Upper lobe of right lung (tissue), 1 donor: ENCODE results near the gene TSPAN5. TPM values are rescaled to one million over a fixed set of nuclear protein-coding genes. Genes with fewer than 3 reads are reported as not detected.

ENCODE experiments used
- ATAC-seq: fragments of 200-7000 bp; cut with Tn5 transposase; one replicate; pipeline ENCODE4 v1.9.1; 2020; ENCODE audit warnings: mild to moderate bottlenecking, moderate library complexity
- DNase-seq: peaks from one replicate; pipeline ENCODE4 v3.0.0-alpha.2; 2020
- H3K27ac ChIP-seq: fragments of 200-600 bp; one replicate; pipeline ENCODE4 v1.8.0; 2022
- H3K27me3 ChIP-seq: fragments of 200-600 bp; one replicate; pipeline ENCODE4 v1.8.0; 2022; ENCODE audit warnings: mild to moderate bottlenecking
- H3K36me3 ChIP-seq: fragments of 200-600 bp; one replicate; pipeline ENCODE4 v1.8.0; 2022
- H3K4me1 ChIP-seq: fragments of 200-600 bp; one replicate; pipeline ENCODE4 v1.8.0; 2022
- H3K4me3 ChIP-seq: fragments of 200-600 bp; one replicate; pipeline ENCODE4 v1.8.0; 2022; ENCODE audit warnings: mild to moderate bottlenecking
- H3K9me3 ChIP-seq: fragments of 200-600 bp; one replicate; pipeline ENCODE4 v1.8.0; 2022
- CTCF ChIP-seq: fragments of 200-600 bp; IDR thresholded peaks from one replicate; pipeline ENCODE4 v1.8.0; 2022; ENCODE audit warnings: antibody characterized with exemption
- intact Hi-C: fragments of 100-400 bp; cut with DNase I; formaldehyde crosslinking; loops from one replicate; pipeline ENCODE4 v1.11.0; 2022
- total RNA-seq: library from RNA; stranded (reverse); fragmentation: NEBNext Ultra II Directional; extraction: Animal tissue kit (Norgen Biotek cat#: 25700); gene quantifications from one replicate; pipeline ENCODE4 v1.2.1, GENCODE V29; 2021
- donor health status: DM: no; HTN: yes; CAD: no; lungs with severe emphysema.

The TSPAN5 gene
- total RNA-seq, 1 donor from 2014 or later: 6.9 TPM

- intact Hi-C loops: no loop called here
- no peak overlapping the region for H3K27ac ChIP-seq
- TF ChIP-seq CTCF: no peak
- no peaks in the 10 kb centered on the region for H3K27me3 ChIP-seq
- DNase-seq (no peak), ATAC-seq (no peak)
- no peaks in the 10 kb centered on the region for H3K36me3 ChIP-seq
- H3K9me3 ChIP-seq: no peaks in the 10 kb centered on the region
- H3K4me1 ChIP-seq: no peaks in the 10 kb centered on the region
- no peak overlapping the region for H3K4me3 ChIP-seq
These were observed 155.8 kb downstream of the TSPAN5 start for GRCh38 chr4:98502624-98503023.

- H3K36me3 ChIP-seq: no peaks in the 10 kb centered on the region
- ATAC-seq: no peak
- H3K9me3 ChIP-seq: no peaks in the 10 kb centered on the region
- no peaks in the 10 kb centered on the region for H3K27me3 ChIP-seq
- intact Hi-C loops: no loop called here
- no peak for TF ChIP-seq CTCF
- no peak overlapping the region for H3K27ac ChIP-seq
- DNase-seq: no peak
- H3K4me3 ChIP-seq: no peak overlapping the region
- H3K4me1 ChIP-seq: no peaks in the 10 kb centered on the region
These were observed 156.4 kb downstream of the TSPAN5 start for GRCh38 chr4:98502031-98502430.

- DNase-seq: no peak
- Histone ChIP-seq H3K27me3 (no peaks in the 10 kb centered on the region), H3K9me3 (no peaks in the 10 kb centered on the region), H3K4me1 (no peaks in the 10 kb centered on the region), H3K27ac (no peak overlapping the region), H3K36me3 (no peaks in the 10 kb centered on the region), H3K4me3 (no peak overlapping the region)
- intact Hi-C loops: no loop called here
- no peak for ATAC-seq
- TF ChIP-seq CTCF: no peak
These were observed 157.0 kb downstream of the TSPAN5 start for GRCh38 chr4:98501383-98501782.

DNA sequence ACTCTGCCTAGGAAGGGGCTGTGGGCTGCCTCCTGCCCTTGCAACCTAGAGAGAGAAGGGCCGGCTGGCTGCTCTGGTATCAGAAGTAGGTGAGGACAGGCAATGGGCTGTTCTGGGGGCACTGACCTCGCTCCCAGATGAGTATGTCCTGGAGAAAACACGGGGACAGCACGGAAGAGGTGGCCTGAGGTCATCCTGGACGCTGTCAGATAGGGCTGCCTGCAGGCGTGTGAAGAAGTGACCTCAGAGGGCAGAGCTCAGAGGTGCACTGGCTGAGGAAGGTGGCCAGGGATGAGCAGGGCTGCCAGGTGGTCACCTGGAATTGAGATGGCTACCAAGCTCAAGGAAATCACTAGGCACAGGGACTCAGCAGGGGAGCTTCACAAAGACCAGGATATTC, 159.6 kb downstream of the TSPAN5 start:
- Histone ChIP-seq H3K36me3 (no peaks in the 10 kb centered on the region), H3K27me3 (no peaks in the 10 kb centered on the region), H3K27ac (no peak overlapping the region), H3K4me1 (no peaks in the 10 kb centered on the region), H3K9me3 (no peaks in the 10 kb centered on the region), H3K4me3 (no peak overlapping the region)
- ATAC-seq: no peak
- intact Hi-C loops: no loop called here
- no peak for TF ChIP-seq CTCF
- no peak for DNase-seq

- Histone ChIP-seq H3K9me3 (no peaks in the 10 kb centered on the region), H3K4me3 (no peak overlapping the region), H3K4me1 (no peaks in the 10 kb centered on the region), H3K27ac (no peak overlapping the region), H3K36me3 (no peaks in the 10 kb centered on the region), H3K27me3 (no peaks in the 10 kb centered on the region)
- ATAC-seq (no peak), DNase-seq (no peak)
- no peak for TF ChIP-seq CTCF
- intact Hi-C loops: no loop called here
These were observed 162.1 kb downstream of the TSPAN5 start for GRCh38 chr4:98496152-98496845.

GRCh38 chr4:98493296-98493695, 165.1 kb downstream of the TSPAN5 start:
- no peak overlapping the region for H3K4me3 ChIP-seq
- H3K27me3 ChIP-seq: no peaks in the 10 kb centered on the region
- no peaks in the 10 kb centered on the region for H3K36me3 ChIP-seq
- TF ChIP-seq CTCF: no peak
- no peaks in the 10 kb centered on the region for H3K4me1 ChIP-seq
- no peaks in the 10 kb centered on the region for H3K9me3 ChIP-seq
- intact Hi-C loops: no loop called here
- DNase-seq: no peak
- ATAC-seq: no peak
- H3K27ac ChIP-seq: no peak overlapping the region
